Measurements from ENCODE around the gene CLRN3. TPM values are rescaled to one million over a fixed set of nuclear protein-coding genes. Genes with fewer than 3 reads are reported as not detected.

Gene CLRN3
- total RNA-seq, 2 donors from 2014 or later: not detected

- no peak overlapping the region for H3K4me3 Mint-ChIP-seq
- H3K4me1 ChIP-seq (ENCODE audit: control insufficient read depth, insufficient read depth, low read length): no peaks in the 10 kb centered on the region
- DNase-seq: peak; percentile 38
- H3K4me3 ChIP-seq (ENCODE audit: low read length): no peak overlapping the region
- no peak overlapping the region for H3K27ac ChIP-seq (ENCODE audit: low read depth, low read length)
- no peak for TF ChIP-seq CTCF (conservative IDR thresholded peaks at IDR 0.05)
- no peak overlapping the region for H3K9ac ChIP-seq (ENCODE audit: extremely low read depth, low read length, poor library complexity, severe bottlenecking)
- H3K9me3 Mint-ChIP-seq: no peaks in the 10 kb centered on the region
- H3K36me3 Mint-ChIP-seq (ENCODE audit: low read depth): no peaks in the 10 kb centered on the region
- WGBS, 2 experiments (ENCODE audit: insufficient coverage in 1 of 2, insufficient read length in 1 of 2): 73 to 80% methylated on average over 3 to 4 of the region's 4 CpGs
- no peaks in the 10 kb centered on the region for H3K4me1 Mint-ChIP-seq
- peaks cover 10% of the 10 kb centered on the region for H3K27me3 ChIP-seq (ENCODE audit: control insufficient read depth, insufficient read depth, low read length, poor library complexity, severe bottlenecking)
- H3K27ac Mint-ChIP-seq: no peak overlapping the region
- peaks cover 39% of the 10 kb centered on the region for H3K27me3 Mint-ChIP-seq (ENCODE audit: insufficient read depth)
- no peaks in the 10 kb centered on the region for H3K9me3 ChIP-seq (ENCODE audit: control insufficient read depth, low read length)
- H3K36me3 ChIP-seq (ENCODE audit: control insufficient read depth, insufficient read depth, low read length): no peaks in the 10 kb centered on the region
These were observed 60.2 kb downstream of the CLRN3 start for GRCh38 chr10:127832501-127832900.

GRCh38 chr10:127830414-127830813 lies 62.3 kb downstream of the CLRN3 start:
- 90 to 95% methylated on average over 2 to 4 of the region's 4 CpGs for WGBS, 2 experiments (ENCODE audit: insufficient coverage in 1 of 2, insufficient read length in 1 of 2)
- H3K9me3 Mint-ChIP-seq: no peaks in the 10 kb centered on the region

More at GRCh38 chr10:127830414-127830813, 62.3 kb downstream of the CLRN3 start:
- TF ChIP-seq CTCF (conservative IDR thresholded peaks at IDR 0.05): no peak
- no peak overlapping the region for H3K27ac ChIP-seq (ENCODE audit: low read depth, low read length)
- no peaks in the 10 kb centered on the region for H3K36me3 ChIP-seq (ENCODE audit: control insufficient read depth, insufficient read depth, low read length)
- H3K4me1 ChIP-seq (ENCODE audit: control insufficient read depth, insufficient read depth, low read length): no peaks in the 10 kb centered on the region
- H3K4me3 Mint-ChIP-seq: no peak overlapping the region
- H3K9ac ChIP-seq (ENCODE audit: extremely low read depth, low read length, poor library complexity, severe bottlenecking): no peak overlapping the region
- no peak overlapping the region for H3K4me3 ChIP-seq (ENCODE audit: low read length)
- peaks cover 26% of the 10 kb centered on the region for H3K27me3 Mint-ChIP-seq (ENCODE audit: insufficient read depth)
- H3K4me1 Mint-ChIP-seq: no peaks in the 10 kb centered on the region
- no peak for DNase-seq
- peaks cover 5% of the 10 kb centered on the region for H3K9me3 ChIP-seq (ENCODE audit: control insufficient read depth, low read length)
- H3K36me3 Mint-ChIP-seq (ENCODE audit: low read depth): no peaks in the 10 kb centered on the region
- H3K27me3 ChIP-seq (ENCODE audit: control insufficient read depth, insufficient read depth, low read length, poor library complexity, severe bottlenecking): no peaks in the 10 kb centered on the region
- H3K27ac Mint-ChIP-seq: no peak overlapping the region

Other genes starting within 250 kb of the CLRN3 start
- gene FOXI2, start 155.8 kb downstream of the CLRN3 start, total RNA-seq: 10 to 100 TPM in 1 of 2 donors, 1 to 10 TPM in 1; 1.0 to 14.8 TPM
- 1 to 10 TPM in 1 of 2 donors, under 1 TPM in 1; 0.75 to 3.0 TPM for gene PTPRE, start 14.2 kb upstream of the CLRN3 start, total RNA-seq
- gene MKI67, start 233.5 kb upstream of the CLRN3 start, total RNA-seq: 10 to 100 TPM; 74.8 to 90.5 TPM